PC-9 (cell line): ENCODE data around the gene LINC00237. TPM values are rescaled to one million over a fixed set of nuclear protein-coding genes. Genes with fewer than 3 reads are reported as not detected.

Source experiments
- BruUV-seq: library from RNA; stranded (reverse); fragments of 400-500 nt; replicated peaks from 2 replicates; lab custom pipeline; 2021; lab: Mats Ljungman, UMichigan
- CTCF ChIA-PET: fragments of 300-600 bp; sonication (Branson Sonifier 250); formaldehyde crosslinking; loops from one replicate; lab custom pipeline; 2022; ENCODE audit warnings: antibody characterized with exemption; lab: Charles Lee
- POLR2A ChIA-PET: fragments of 300-600 bp; sonication (Branson Sonifier 250); formaldehyde crosslinking; loops from one replicate; lab custom pipeline; 2022; ENCODE audit warnings: antibody characterized with exemption; ENCODE audit not compliant: unreplicated experiment; lab: Charles Lee
- DNase-seq, 2 experiments: peaks; one replicate each; pipeline versions ENCODE4 v3.0.0 to v3.0.0-alpha.2; 2015 to 2022; ENCODE audit warnings: mixed read lengths in 1 of 2
- H2AFZ ChIP-seq: fragments of 200-600 bp; sonication (generic); 2 replicates; pipeline ENCODE4 v1.8.1; 2017; ENCODE audit warnings: antibody characterized with exemption
- H3F3A ChIP-seq: fragments of 200-600 bp; sonication (generic); 2 replicates; pipeline ENCODE4 v1.8.1; 2017; ENCODE audit warnings: antibody characterized with exemption, mild to moderate bottlenecking, low read depth; ENCODE audit not compliant: insufficient read depth
- H3K27ac ChIP-seq: fragments of 200-600 bp; sonication (generic); 2 replicates; pipeline ENCODE4 v1.6.1; 2016; ENCODE audit warnings: mixed run types
- H3K27me3 ChIP-seq: fragments of 200-600 bp; sonication (generic); 2 replicates; pipeline ENCODE4 v1.6.1; 2016; ENCODE audit warnings: low read depth, mixed run types; ENCODE audit not compliant: insufficient read depth
- H3K36me3 ChIP-seq: fragments of 200-600 bp; sonication (generic); 2 replicates; pipeline ENCODE4 v1.6.1; 2016; ENCODE audit warnings: low read depth, mixed run types
- H3K4me1 ChIP-seq: fragments of 200-600 bp; sonication (generic); replicated peaks from 2 replicates; pipeline ENCODE4 v1.6.1; 2016; ENCODE audit warnings: mixed run types; ENCODE audit not compliant: insufficient read depth
- H3K4me2 ChIP-seq: fragments of 200-600 bp; sonication (generic); 2 replicates; pipeline ENCODE4 v1.6.1; 2017; ENCODE audit warnings: mixed run types
- H3K4me3 ChIP-seq: fragments of 200-600 bp; sonication (generic); 2 replicates; pipeline ENCODE4 v1.6.1; 2016; ENCODE audit warnings: mixed run types
- H3K79me2 ChIP-seq: fragments of 200-600 bp; sonication (generic); 2 replicates; pipeline ENCODE4 v1.6.1; 2017; ENCODE audit warnings: low read depth, mixed run types
- H3K9me2 ChIP-seq: fragments of 200-600 bp; sonication (generic); 2 replicates; pipeline ENCODE4 v1.8.1; 2017; ENCODE audit warnings: mild to moderate bottlenecking; ENCODE audit not compliant: insufficient read depth
- H3K9me3 ChIP-seq: fragments of 200-600 bp; sonication (generic); 2 replicates; pipeline ENCODE4 v1.8.1; 2016; ENCODE audit warnings: low read depth; ENCODE audit not compliant: insufficient read depth
- H4K20me1 ChIP-seq: fragments of 200-600 bp; sonication (generic); 2 replicates; pipeline ENCODE4 v1.8.1; 2017; ENCODE audit not compliant: insufficient read depth
- CTCF ChIP-seq: fragments of 200-600 bp; sonication (generic); conservative IDR thresholded peaks from 2 replicates; pipeline ENCODE4 v1.6.1; 2017; ENCODE audit warnings: mixed run types, antibody characterized with exemption, mild to moderate bottlenecking, moderate library complexity
- EZH2 ChIP-seq: fragments of 200-600 bp; sonication (generic); IDR thresholded peaks from 2 replicates; pipeline ENCODE4 v1.8.0; 2017; ENCODE audit warnings: antibody characterized with exemption, low read depth
- intact Hi-C: fragments of 100-400 bp; cut with micrococcal nuclease; formaldehyde crosslinking; loops from one replicate; pipeline ENCODE4 v1.10.0; 2022; ENCODE audit not compliant: unreplicated experiment
- total RNA-seq: library from RNA; stranded (reverse); gene quantifications from 2 replicates; pipeline ENCODE4 v1.2.3, GENCODE V29; 2021

LINC00237 gene
- total RNA-seq, 1 experiment from 2014 or later = not detected

- no peak for DNase-seq
- no TSS peak for BruUV-seq
- Histone ChIP-seq H3F3A (no peaks in the 10 kb centered on the region), H3K4me2 (no peak overlapping the region), H2AFZ (no peak overlapping the region), H3K79me2 (no peaks in the 10 kb centered on the region), H3K9me3 (no peaks in the 10 kb centered on the region), H3K27ac (no peak overlapping the region), H3K4me1 (no peaks in the 10 kb centered on the region), H3K4me3 (no peak overlapping the region), H4K20me1 (no peaks in the 10 kb centered on the region), H3K36me3 (no peaks in the 10 kb centered on the region), H3K9me2 (no peaks in the 10 kb centered on the region), H3K27me3 (no peaks in the 10 kb centered on the region)
- POLR2A ChIA-PET = no interaction called here
- CTCF ChIA-PET = no interaction called here
- TF ChIP-seq CTCF = no peak
- no peak for TF ChIP-seq EZH2
- intact Hi-C loops = no loop called here
Observed at GRCh38 chr20:21133404-21133803, 27.2 kb upstream of the LINC00237 start.

DNA sequence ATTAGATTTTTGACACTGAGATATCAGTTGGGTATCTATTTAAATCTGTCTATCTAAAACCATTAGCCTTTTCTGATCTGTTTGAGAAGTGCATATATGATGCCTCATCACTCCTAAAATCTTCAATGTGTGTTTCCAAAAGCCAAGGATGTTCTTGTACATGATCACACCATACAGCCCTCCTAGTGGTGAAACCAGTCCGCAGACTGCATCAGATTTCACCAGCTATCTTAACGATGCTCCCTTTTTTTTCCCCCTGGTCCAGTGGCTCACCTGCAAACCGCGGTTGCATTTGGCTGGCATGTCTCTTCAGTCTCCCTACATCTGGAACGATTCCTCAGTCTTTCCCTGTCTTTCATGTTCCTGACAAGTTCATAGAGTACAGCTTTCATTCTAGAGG is 23.7 kb upstream of the LINC00237 start:
- no TSS peak for BruUV-seq
- intact Hi-C loops = no loop called here
- CTCF ChIA-PET = no interaction called here

GRCh38 chr20:21127201-21127981 is 21.2 kb upstream of the LINC00237 start:
- Histone ChIP-seq H3K79me2 (no peaks in the 10 kb centered on the region), H3K4me1 (peaks cover 11% of the 10 kb centered on the region), H3K9me3 (no peaks in the 10 kb centered on the region), H3K4me2 (peak overlapping the region; percentile 98), H3K27me3 (no peaks in the 10 kb centered on the region), H3K27ac (no peak overlapping the region), H4K20me1 (no peaks in the 10 kb centered on the region), H3K4me3 (no peak overlapping the region), H2AFZ (no peak overlapping the region), H3K9me2 (no peaks in the 10 kb centered on the region), H3K36me3 (no peaks in the 10 kb centered on the region), H3F3A (no peaks in the 10 kb centered on the region)
- intact Hi-C loops = no loop called here
- ChIA-PET POLR2A (no interaction called here), CTCF (interaction anchor here (2.0 kb wide), 1 partner anchor 108 kb away, joined by 6 read pairs; no protein-coding TSS in a partner anchor)
- TF ChIP-seq CTCF = no peak
- TF ChIP-seq EZH2 = no peak
- no peak for DNase-seq
- no TSS peak for BruUV-seq

More for the DNA sequence above, 23.7 kb upstream of the LINC00237 start:
- H3K27me3 ChIP-seq = no peaks in the 10 kb centered on the region
- no peaks in the 10 kb centered on the region for H3K36me3 ChIP-seq
- H3K9me3 ChIP-seq = no peaks in the 10 kb centered on the region
- no peaks in the 10 kb centered on the region for H3K79me2 ChIP-seq
- peaks cover 11% of the 10 kb centered on the region for H3K4me1 ChIP-seq
- no peak overlapping the region for H3K4me3 ChIP-seq
- H3K4me2 ChIP-seq = no peak overlapping the region
- no peak for TF ChIP-seq CTCF
- TF ChIP-seq EZH2 = no peak
- H4K20me1 ChIP-seq = no peaks in the 10 kb centered on the region
- no peak for DNase-seq
- POLR2A ChIA-PET = no interaction called here
- no peaks in the 10 kb centered on the region for H3F3A ChIP-seq
- no peak overlapping the region for H2AFZ ChIP-seq
- H3K9me2 ChIP-seq = no peaks in the 10 kb centered on the region
- H3K27ac ChIP-seq = no peak overlapping the region
